H1 (cell line): ENCODE results near the gene GPSM1.

Experiments used
- EP300 ChIP-seq, 2 experiments: IDR thresholded peaks; 1 replicate in 1 of 2; 2 replicates in 1 of 2; pipeline ENCODE4 v1.6.1; 2011 to 2012; ENCODE audit warnings: low read depth in 2 of 2, low read length in 2 of 2, mild to moderate bottlenecking in 2 of 2, borderline replicate concordance in 1 of 2, inconsistent platforms in 1 of 2, moderate library complexity in 1 of 2
- EZH2 ChIP-seq: fragments of 200-600 bp; sonication (generic); IDR thresholded peaks from 2 replicates; pipeline ENCODE4 v1.7.1; 2012; ENCODE audit warnings: low read depth, mild to moderate bottlenecking, moderate library complexity, low read length, inconsistent platforms; ENCODE audit not compliant: severe bottlenecking
- JUND ChIP-seq: IDR thresholded peaks from 2 replicates; pipeline ENCODE4 v1.6.1; 2011; ENCODE audit warnings: mild to moderate bottlenecking, improper control_type of control experiment, low read length
- MAFK ChIP-seq: IDR thresholded peaks from 2 replicates; pipeline ENCODE4 v1.6.1; 2012; ENCODE audit warnings: low read depth, mild to moderate bottlenecking, improper control_type of control experiment, low read length
- TF ChIP-seq, protein P1 (sequence below), 3 experiments: IDR thresholded peaks; 1 replicate in 2 of 3; 2 replicates in 1 of 3; pipeline versions ENCODE4 v1.5.1 to v1.6.1; 2011; ENCODE audit warnings: low read length in 3 of 3, mild to moderate bottlenecking in 3 of 3, inconsistent platforms in 2 of 3, low read depth in 1 of 3, moderate library complexity in 1 of 3; ENCODE audit not compliant: insufficient read depth in 1 of 3; ENCODE audit errors: control extremely low read depth in 1 of 3

DNA sequence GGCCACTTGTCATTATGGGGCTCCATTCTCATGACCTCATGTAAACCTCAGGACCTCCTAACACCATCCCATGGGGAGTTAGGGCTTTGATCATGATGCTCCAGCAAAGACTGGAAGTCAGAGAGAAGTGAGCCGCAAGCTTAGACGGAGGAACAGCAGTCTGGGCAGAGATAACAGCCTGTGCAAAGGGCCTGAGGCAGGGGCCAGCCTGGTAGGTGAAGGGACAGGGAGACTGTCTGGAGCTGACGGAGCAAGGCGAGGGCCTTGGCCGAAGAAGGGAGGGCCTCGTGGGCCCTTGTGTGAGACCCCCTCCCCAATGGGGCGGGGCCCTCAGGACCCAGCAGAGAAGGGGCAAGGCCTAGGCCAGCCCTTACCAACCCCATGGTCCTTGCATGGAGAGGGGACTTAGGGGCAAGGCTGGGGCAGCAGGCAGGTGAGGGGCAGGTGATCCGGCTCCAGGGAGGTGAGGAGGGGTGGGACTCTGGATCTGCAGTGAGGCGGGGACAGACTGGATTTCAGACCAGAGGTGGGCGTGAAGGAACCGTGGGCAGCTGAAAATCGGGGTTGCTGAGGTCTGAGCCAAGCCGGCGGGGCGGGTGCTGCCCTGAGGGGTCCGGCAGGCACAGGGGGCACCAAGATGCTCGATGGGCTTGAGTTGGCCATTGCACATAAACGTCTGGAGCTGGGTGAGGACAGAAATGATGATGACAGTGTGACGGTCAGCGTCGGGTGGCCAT, 17.4 kb downstream of the GPSM1 start:
- no peak for TF ChIP-seq EZH2
- TF ChIP-seq MAFK = no peak
- TF ChIP-seq, protein P1, sequence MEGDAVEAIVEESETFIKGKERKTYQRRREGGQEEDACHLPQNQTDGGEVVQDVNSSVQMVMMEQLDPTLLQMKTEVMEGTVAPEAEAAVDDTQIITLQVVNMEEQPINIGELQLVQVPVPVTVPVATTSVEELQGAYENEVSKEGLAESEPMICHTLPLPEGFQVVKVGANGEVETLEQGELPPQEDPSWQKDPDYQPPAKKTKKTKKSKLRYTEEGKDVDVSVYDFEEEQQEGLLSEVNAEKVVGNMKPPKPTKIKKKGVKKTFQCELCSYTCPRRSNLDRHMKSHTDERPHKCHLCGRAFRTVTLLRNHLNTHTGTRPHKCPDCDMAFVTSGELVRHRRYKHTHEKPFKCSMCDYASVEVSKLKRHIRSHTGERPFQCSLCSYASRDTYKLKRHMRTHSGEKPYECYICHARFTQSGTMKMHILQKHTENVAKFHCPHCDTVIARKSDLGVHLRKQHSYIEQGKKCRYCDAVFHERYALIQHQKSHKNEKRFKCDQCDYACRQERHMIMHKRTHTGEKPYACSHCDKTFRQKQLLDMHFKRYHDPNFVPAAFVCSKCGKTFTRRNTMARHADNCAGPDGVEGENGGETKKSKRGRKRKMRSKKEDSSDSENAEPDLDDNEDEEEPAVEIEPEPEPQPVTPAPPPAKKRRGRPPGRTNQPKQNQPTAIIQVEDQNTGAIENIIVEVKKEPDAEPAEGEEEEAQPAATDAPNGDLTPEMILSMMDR (IDR thresholded peaks at IDR 0.05; ENCODE audit: control extremely low read depth in 1 of 3, insufficient read depth in 1 of 3, low read depth in 1 of 3, low read length in 3 of 3) = no peak
- no peak for TF ChIP-seq JUND
- TF ChIP-seq EP300 (IDR thresholded peaks at IDR 0.05; ENCODE audit: borderline replicate concordance in 1 of 2, low read depth in 2 of 2, low read length in 2 of 2) = no peak
